GM18520 (cell line): Measurements from ENCODE around the gene CLASP2.
"Not testable (repeated sequence)": the region's sequence is repeated elsewhere in the genome, so short reads cannot be mapped to it uniquely, and the experiment has no call there.

Source experiments
- ATAC-seq: cut with Tn5 transposase; IDR thresholded peaks from one replicate; pipeline ENCODE4 v1.9.1; 2021; ENCODE audit not compliant: unreplicated experiment

The CLASP2 gene

GRCh38 chr3:33461097-33461496 is 257.0 kb downstream of the CLASP2 start:
- ATAC-seq = no peak

- ATAC-seq = not testable (repeated sequence)
Observed at GRCh38 chr3:33459577-33459976, 258.5 kb downstream of the CLASP2 start.

- ATAC-seq = no peak
Observed at GRCh38 chr3:33458446-33458845, 259.6 kb downstream of the CLASP2 start.

DNA sequence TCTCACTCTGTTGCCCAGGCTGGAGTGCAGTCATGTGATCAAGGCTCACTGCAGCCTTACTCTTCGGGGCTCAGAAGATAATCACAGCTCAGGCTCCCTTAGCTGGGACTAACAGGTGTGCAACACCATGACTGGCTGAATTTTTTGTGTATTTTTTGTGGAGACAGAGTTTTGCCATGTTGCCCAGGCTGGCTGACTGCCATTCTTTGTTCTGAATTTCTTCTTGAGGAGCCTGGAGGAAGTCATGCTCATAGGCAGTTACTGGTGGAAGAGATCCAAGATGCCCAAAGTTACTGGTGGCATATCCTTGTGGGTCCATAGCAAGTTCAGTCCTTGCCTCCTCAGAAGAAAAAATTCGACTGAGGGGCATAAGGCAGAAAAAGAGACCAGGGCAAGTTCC is 261.3 kb downstream of the CLASP2 start:
- ATAC-seq = no peak

- no peak for ATAC-seq
Observed at GRCh38 chr3:33453331-33453761, 264.7 kb downstream of the CLASP2 start.

DNA sequence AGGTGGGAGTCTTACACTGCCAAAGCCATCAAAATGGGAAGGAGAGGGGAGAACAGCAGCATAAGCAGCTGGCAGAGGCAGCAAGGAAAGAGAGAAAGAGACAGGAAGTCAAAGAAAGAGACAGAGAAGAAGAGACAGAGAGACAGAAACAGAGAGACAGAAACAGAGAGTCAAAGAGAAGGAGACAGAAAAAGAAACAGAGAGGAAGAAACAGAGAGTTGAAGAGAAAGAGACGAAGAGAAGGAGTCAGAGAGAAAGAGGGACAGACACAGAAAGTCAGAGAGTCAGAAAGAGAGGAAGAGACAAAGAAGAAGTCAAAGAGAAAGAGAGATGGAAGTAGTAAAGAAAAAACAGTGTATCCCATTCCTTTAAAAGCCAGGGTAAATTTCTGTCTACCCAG is 266.1 kb downstream of the CLASP2 start:
- ATAC-seq = not testable (repeated sequence)

DNA sequence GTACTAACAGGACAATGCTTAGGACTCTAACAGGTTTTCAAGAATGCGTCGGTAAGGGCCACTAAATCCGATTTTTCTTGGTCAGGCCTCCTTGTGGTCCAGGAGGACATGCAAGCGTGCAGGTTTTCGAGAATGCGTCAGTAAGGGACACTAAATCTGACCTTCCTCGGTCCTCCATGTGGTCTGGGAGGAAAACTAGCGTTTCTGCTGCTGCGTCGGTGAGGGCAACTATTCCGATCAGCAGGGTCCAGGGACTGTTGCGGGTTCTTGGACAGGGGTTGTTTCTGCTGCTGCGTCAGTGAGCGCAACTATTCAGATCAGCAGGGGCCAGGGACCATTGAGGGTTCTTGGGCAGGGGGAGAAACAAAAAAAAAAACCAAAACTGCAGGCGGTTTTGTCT is 270.1 kb downstream of the CLASP2 start:
- no peak for ATAC-seq

DNA sequence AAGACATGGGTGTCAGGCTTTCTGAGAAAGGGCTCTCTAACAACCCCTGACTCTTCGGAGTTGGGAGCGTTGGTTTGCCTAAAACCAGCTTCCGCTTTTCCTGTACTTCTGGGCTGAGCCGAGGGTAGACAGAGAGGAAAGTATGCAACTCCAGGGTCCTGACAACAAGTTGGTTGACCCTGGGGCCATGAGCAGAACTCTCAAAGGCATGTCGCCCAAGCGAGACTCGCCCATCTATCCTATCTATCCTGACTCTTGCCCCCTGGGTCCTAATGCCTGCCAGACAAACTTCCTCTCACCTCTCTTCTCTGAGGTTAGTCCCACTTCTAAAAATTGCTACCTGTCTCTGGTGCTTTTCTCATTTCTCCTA is 270.8 kb downstream of the CLASP2 start:
- not testable (repeated sequence) for ATAC-seq
